ENCODE results near the gene TREM2.

The TREM2 gene

GRCh38 chr6:41184761-41185160 lies 21.8 kb upstream of the TREM2 start:
- 94% methylated on average over 7 of the region's 7 CpGs for WGBS (ENCODE audit: insufficient coverage)
- Histone ChIP-seq H3K4me1 (ENCODE audit: control extremely low read depth in 1 of 4, control insufficient read depth in 4 of 4, insufficient read depth in 4 of 4, low read length in 3 of 4) (peaks cover 4 to 26% (median 9%) of the 10 kb centered on the region in 4 experiments), H3K36me3 (ENCODE audit: control insufficient read depth in 4 of 4, insufficient read depth in 4 of 4, low read length in 3 of 4) (no peaks in the 10 kb centered on the region), H3K4me3 (ENCODE audit: control insufficient read depth in 1 of 7, extremely low read depth in 1 of 7, insufficient read depth in 4 of 7, low read depth in 2 of 7, low read length in 6 of 7) (no peak overlapping the region), H3K9me3 (ENCODE audit: control extremely low read depth in 1 of 5, control insufficient read depth in 4 of 5, insufficient read depth in 2 of 5, low read depth in 1 of 5, low read length in 4 of 5) (peaks cover 0 to 7% (median 4%) of the 10 kb centered on the region in 5 experiments), H3K27me3 (replicated peaks in 2 of 5; ENCODE audit: control insufficient read depth in 4 of 5, insufficient read depth in 5 of 5, low read length in 4 of 5) (no peaks in the 10 kb centered on the region), H3K27ac (ENCODE audit: insufficient read depth in 1 of 2, low read depth in 1 of 2, low read length in 2 of 2, poor library complexity in 1 of 2, severe bottlenecking in 2 of 2) (no peak overlapping the region)
- ChIA-PET POLR2A (no interaction called here), CTCF (interaction anchor here (1.3 kb wide), 1 partner anchor 10 kb away, joined by 3 read pairs; no protein-coding TSS in a partner anchor)
- no peak for DNase-seq

GRCh38 chr6:41182069-41183034 lies 19.4 kb upstream of the TREM2 start:
- peak; percentile 75 to 91 (median 90) for DNase-seq
- no peaks in the 10 kb centered on the region for H3K36me3 ChIP-seq (ENCODE audit: control insufficient read depth in 4 of 4, insufficient read depth in 4 of 4, low read length in 3 of 4)

GRCh38 chr6:41181566-41181965 lies 18.6 kb upstream of the TREM2 start:
- H3K4me3 ChIP-seq (ENCODE audit: control insufficient read depth in 1 of 7, extremely low read depth in 1 of 7, insufficient read depth in 4 of 7, low read depth in 2 of 7, low read length in 6 of 7) = no peak overlapping the region
- 80% methylated on average over 1 of the region's 1 CpG for WGBS (ENCODE audit: insufficient coverage)
- no peak for DNase-seq
- H3K9me3 ChIP-seq (ENCODE audit: control extremely low read depth in 1 of 5, control insufficient read depth in 4 of 5, insufficient read depth in 2 of 5, low read depth in 1 of 5, low read length in 4 of 5) = no peaks in the 10 kb centered on the region
- peaks cover 0 to 2% (median 0%) of the 10 kb centered on the region in 5 experiments for H3K27me3 ChIP-seq (replicated peaks in 2 of 5; ENCODE audit: control insufficient read depth in 4 of 5, insufficient read depth in 5 of 5, low read length in 4 of 5)
- peaks cover 4 to 23% (median 9%) of the 10 kb centered on the region in 4 experiments for H3K4me1 ChIP-seq (ENCODE audit: control extremely low read depth in 1 of 4, control insufficient read depth in 4 of 4, insufficient read depth in 4 of 4, low read length in 3 of 4)
- ChIA-PET CTCF (interaction anchor here (0.7 to 4.6 kb wide), 10 partner anchors 10 to 139 kb away, joined by 3 to 40 read pairs (median 4); no protein-coding TSS in a partner anchor), POLR2A (interaction anchor here (1.5 kb wide), 1 partner anchor 11 kb away, joined by 3 read pairs; no protein-coding TSS in a partner anchor)
- H3K36me3 ChIP-seq (ENCODE audit: control insufficient read depth in 4 of 4, insufficient read depth in 4 of 4, low read length in 3 of 4) = no peaks in the 10 kb centered on the region
- no peak overlapping the region for H3K27ac ChIP-seq (ENCODE audit: insufficient read depth in 1 of 2, low read depth in 1 of 2, low read length in 2 of 2, poor library complexity in 1 of 2, severe bottlenecking in 2 of 2)

More at GRCh38 chr6:41182069-41183034, 19.4 kb upstream of the TREM2 start:
- Histone ChIP-seq H3K27ac (ENCODE audit: insufficient read depth in 1 of 2, low read depth in 1 of 2, low read length in 2 of 2, poor library complexity in 1 of 2, severe bottlenecking in 2 of 2) (no peak overlapping the region), H3K4me1 (ENCODE audit: control extremely low read depth in 1 of 4, control insufficient read depth in 4 of 4, insufficient read depth in 4 of 4, low read length in 3 of 4) (peaks cover 4 to 26% (median 9%) of the 10 kb centered on the region in 4 experiments), H3K27me3 (replicated peaks in 2 of 5; ENCODE audit: control insufficient read depth in 4 of 5, insufficient read depth in 5 of 5, low read length in 4 of 5) (no peaks in the 10 kb centered on the region), H3K4me3 (ENCODE audit: control insufficient read depth in 1 of 7, extremely low read depth in 1 of 7, insufficient read depth in 4 of 7, low read depth in 2 of 7, low read length in 6 of 7) (no peak overlapping the region), H3K9me3 (ENCODE audit: control extremely low read depth in 1 of 5, control insufficient read depth in 4 of 5, insufficient read depth in 2 of 5, low read depth in 1 of 5, low read length in 4 of 5) (no peaks in the 10 kb centered on the region)
- ChIA-PET CTCF (interaction anchor here (0.7 to 4.6 kb wide), 23 partner anchors 9 to 834 kb away, joined by 3 to 40 read pairs (median 4); no protein-coding TSS in a partner anchor), POLR2A (interaction anchor here (0.5 to 1.5 kb wide), 2 partner anchors 10 to 74 kb away, joined by 3 to 4 read pairs; no protein-coding TSS in a partner anchor)
- WGBS (ENCODE audit: insufficient coverage) = 46% methylated on average over 4 of the region's 4 CpGs

GRCh38 chr6:41179163-41179562 lies 16.2 kb upstream of the TREM2 start:
- no peak overlapping the region for H3K27ac ChIP-seq (ENCODE audit: insufficient read depth in 1 of 2, low read depth in 1 of 2, low read length in 2 of 2, poor library complexity in 1 of 2, severe bottlenecking in 2 of 2)
- POLR2A ChIA-PET = no interaction called here
- H3K9me3 ChIP-seq (ENCODE audit: control extremely low read depth in 1 of 5, control insufficient read depth in 4 of 5, insufficient read depth in 2 of 5, low read depth in 1 of 5, low read length in 4 of 5) = no peaks in the 10 kb centered on the region
- DNase-seq = no peak
- peaks cover 4 to 12% (median 9%) of the 10 kb centered on the region in 4 experiments for H3K4me1 ChIP-seq (ENCODE audit: control extremely low read depth in 1 of 4, control insufficient read depth in 4 of 4, insufficient read depth in 4 of 4, low read length in 3 of 4)
- WGBS (ENCODE audit: insufficient coverage) = 100% methylated on average over 3 of the region's 4 CpGs
- H3K4me3 ChIP-seq (ENCODE audit: control insufficient read depth in 1 of 7, extremely low read depth in 1 of 7, insufficient read depth in 4 of 7, low read depth in 2 of 7, low read length in 6 of 7) = no peak overlapping the region
- CTCF ChIA-PET = interaction anchor here (1.2 to 4.6 kb wide), 3 partner anchors 11 to 18 kb away, joined by 3 to 40 read pairs (median 5); no protein-coding TSS in a partner anchor
- H3K36me3 ChIP-seq (ENCODE audit: control insufficient read depth in 4 of 4, insufficient read depth in 4 of 4, low read length in 3 of 4) = no peaks in the 10 kb centered on the region
- peaks cover 0 to 2% (median 0%) of the 10 kb centered on the region in 5 experiments for H3K27me3 ChIP-seq (replicated peaks in 2 of 5; ENCODE audit: control insufficient read depth in 4 of 5, insufficient read depth in 5 of 5, low read length in 4 of 5)

- Histone ChIP-seq H3K27me3 (replicated peaks in 2 of 5; ENCODE audit: control insufficient read depth in 4 of 5, insufficient read depth in 5 of 5, low read length in 4 of 5) (peaks cover 0 to 2% (median 0%) of the 10 kb centered on the region in 5 experiments), H3K4me1 (ENCODE audit: control extremely low read depth in 1 of 4, control insufficient read depth in 4 of 4, insufficient read depth in 4 of 4, low read length in 3 of 4) (peaks cover 0 to 8% (median 6%) of the 10 kb centered on the region in 4 experiments), H3K36me3 (ENCODE audit: control insufficient read depth in 4 of 4, insufficient read depth in 4 of 4, low read length in 3 of 4) (no peaks in the 10 kb centered on the region), H3K9me3 (ENCODE audit: control extremely low read depth in 1 of 5, control insufficient read depth in 4 of 5, insufficient read depth in 2 of 5, low read depth in 1 of 5, low read length in 4 of 5) (no peaks in the 10 kb centered on the region), H3K4me3 (ENCODE audit: control insufficient read depth in 1 of 7, extremely low read depth in 1 of 7, insufficient read depth in 4 of 7, low read depth in 2 of 7, low read length in 6 of 7) (no peak overlapping the region), H3K27ac (ENCODE audit: insufficient read depth in 1 of 2, low read depth in 1 of 2, low read length in 2 of 2, poor library complexity in 1 of 2, severe bottlenecking in 2 of 2) (no peak overlapping the region)
- no peak for DNase-seq
- POLR2A ChIA-PET = no interaction called here
- no CpG with 5 or more reads among the region's 2 CpGs for WGBS (ENCODE audit: insufficient coverage)
- CTCF ChIA-PET = no interaction called here
Measured at GRCh38 chr6:41177695-41178094, 14.8 kb upstream of the TREM2 start.

- peaks cover 0 to 2% (median 0%) of the 10 kb centered on the region in 5 experiments for H3K27me3 ChIP-seq (replicated peaks in 2 of 5; ENCODE audit: control insufficient read depth in 4 of 5, insufficient read depth in 5 of 5, low read length in 4 of 5)
- no peak overlapping the region for H3K4me3 ChIP-seq (ENCODE audit: control insufficient read depth in 1 of 7, extremely low read depth in 1 of 7, insufficient read depth in 4 of 7, low read depth in 2 of 7, low read length in 6 of 7)
- ChIA-PET CTCF (interaction anchor here (1.2 to 1.7 kb wide), 4 partner anchors 11 to 143 kb away, joined by 4 to 5 read pairs (median 5); no protein-coding TSS in a partner anchor), POLR2A (no interaction called here)
- peaks cover 0 to 6% (median 3%) of the 10 kb centered on the region in 4 experiments for H3K4me1 ChIP-seq (ENCODE audit: control extremely low read depth in 1 of 4, control insufficient read depth in 4 of 4, insufficient read depth in 4 of 4, low read length in 3 of 4)
- no peaks in the 10 kb centered on the region for H3K36me3 ChIP-seq (ENCODE audit: control insufficient read depth in 4 of 4, insufficient read depth in 4 of 4, low read length in 3 of 4)
- WGBS (ENCODE audit: insufficient coverage) = 90% methylated on average over 2 of the region's 3 CpGs
- no peak for DNase-seq
- H3K27ac ChIP-seq (ENCODE audit: insufficient read depth in 1 of 2, low read depth in 1 of 2, low read length in 2 of 2, poor library complexity in 1 of 2, severe bottlenecking in 2 of 2) = no peak overlapping the region
- H3K9me3 ChIP-seq (ENCODE audit: control extremely low read depth in 1 of 5, control insufficient read depth in 4 of 5, insufficient read depth in 2 of 5, low read depth in 1 of 5, low read length in 4 of 5) = no peaks in the 10 kb centered on the region
Measured at GRCh38 chr6:41177287-41177686, 14.4 kb upstream of the TREM2 start.
